GM21526 (cell line): Measurements from ENCODE around the gene EXOSC3.

Experiments used
- ATAC-seq: cut with Tn5 transposase; IDR thresholded peaks from one replicate; pipeline ENCODE4 v1.9.1; 2021; ENCODE audit warnings: moderate library complexity; ENCODE audit not compliant: unreplicated experiment, low FRiP score

Gene EXOSC3

DNA sequence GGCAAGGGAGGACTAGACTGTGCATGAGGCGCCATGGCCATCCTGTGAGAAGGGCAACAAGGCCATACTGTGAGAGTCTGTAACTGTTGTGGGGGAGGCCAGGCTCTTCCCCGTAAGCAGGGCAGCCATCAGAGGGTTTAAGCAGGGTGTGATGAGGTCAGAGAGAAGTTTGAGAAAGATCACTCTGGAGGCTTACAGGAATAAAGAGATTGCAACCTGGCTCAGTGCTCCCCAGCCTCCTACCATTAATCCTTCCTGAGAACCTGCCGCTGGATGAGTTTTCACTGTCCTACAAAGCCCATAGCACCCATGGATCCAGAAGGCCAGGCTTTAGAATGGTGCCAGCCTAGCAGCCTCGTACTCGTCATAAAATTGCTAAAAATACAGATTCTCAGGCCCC is 45.6 kb downstream of the EXOSC3 start:
- no peak for ATAC-seq

DNA sequence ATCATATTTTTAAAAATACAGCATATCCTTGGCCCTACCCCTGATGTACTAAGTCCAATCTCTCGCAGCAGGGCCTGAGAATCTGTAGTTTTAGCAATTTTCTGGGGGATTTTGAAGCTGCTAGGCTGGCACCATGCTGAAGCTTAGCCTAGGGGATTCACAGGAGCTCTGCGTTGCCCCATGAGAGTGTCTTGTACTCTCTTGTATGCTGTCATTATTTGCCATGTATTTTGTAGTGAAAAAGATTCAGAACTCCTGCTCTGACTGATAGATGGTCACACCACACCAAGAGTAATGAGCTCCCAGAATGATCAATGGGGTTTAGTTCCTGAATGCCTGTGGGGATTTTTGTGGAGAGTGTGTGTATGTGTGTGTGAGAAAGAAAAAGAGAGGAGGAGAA is 51.9 kb downstream of the EXOSC3 start:
- ATAC-seq = no peak

DNA sequence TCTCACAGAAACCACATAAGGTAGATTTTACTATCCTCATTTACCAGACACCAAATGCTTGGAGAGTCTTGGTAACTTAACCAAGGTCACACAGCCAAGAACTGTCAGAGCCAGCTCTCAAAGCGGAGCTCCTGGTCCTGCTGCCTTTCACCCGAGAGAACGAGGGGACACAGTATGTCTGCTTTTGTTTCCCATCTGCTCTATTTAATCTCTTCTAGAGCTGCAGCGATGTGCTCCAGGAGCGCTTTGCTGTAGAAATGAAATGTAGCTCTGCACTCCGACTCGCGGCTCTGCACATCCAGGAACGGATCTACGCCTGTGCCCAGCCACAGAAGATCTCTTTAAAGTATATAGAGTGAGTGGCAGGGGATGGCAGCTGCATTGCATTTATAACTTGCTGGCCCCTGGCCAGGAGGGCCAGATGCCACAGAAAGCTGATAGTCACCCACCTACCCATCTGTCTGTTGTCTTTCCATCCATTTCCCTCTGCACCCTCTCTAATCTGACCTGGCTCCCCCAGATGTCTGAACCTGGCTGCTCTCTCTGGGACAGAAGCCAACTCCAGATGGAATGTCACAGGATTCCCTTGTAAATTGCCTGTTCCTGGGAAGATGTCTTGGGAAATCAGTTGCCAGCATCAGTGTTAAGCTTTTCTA is 52.6 kb downstream of the EXOSC3 start:
- ATAC-seq = no peak

DNA sequence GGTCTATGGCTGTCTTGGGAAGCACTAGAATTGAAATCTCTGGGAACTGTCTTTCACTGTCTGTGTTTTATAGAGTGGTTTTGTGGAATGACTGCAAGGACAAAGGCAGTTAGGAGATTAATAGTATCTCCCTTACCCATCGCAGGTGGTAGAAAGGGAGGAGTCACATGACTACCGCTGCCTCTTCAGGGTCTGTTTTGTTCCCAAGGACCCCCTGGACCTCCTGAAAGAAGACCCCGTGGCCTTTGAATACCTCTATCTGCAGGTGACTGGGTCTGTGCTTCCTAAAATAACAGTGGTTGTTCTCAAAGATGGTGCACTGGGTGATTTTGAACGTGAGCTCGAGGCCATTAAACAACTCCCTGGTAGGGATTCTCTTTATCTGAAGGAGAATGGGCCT is 54.0 kb downstream of the EXOSC3 start:
- no peak for ATAC-seq

DNA sequence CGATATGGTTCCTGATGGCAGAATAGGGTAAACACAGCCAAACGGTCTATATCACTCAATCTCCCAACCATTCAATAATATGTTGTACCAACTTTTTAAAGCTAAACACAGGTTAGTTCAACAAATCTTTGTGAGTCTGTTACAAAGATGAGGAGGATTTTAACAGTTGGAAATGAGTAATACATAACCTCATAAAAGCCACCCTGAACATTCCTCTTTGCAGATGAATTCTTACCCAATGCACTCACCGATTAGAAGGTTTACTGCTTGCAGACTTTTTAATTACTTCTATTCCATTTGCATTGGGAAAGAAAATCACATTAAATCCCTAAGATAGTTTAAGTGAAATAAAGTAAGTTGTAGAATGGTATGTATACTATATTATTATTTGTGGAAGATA is 54.6 kb downstream of the EXOSC3 start:
- no peak for ATAC-seq
